ENCODE measurements around the gene DHCR7.

DNA sequence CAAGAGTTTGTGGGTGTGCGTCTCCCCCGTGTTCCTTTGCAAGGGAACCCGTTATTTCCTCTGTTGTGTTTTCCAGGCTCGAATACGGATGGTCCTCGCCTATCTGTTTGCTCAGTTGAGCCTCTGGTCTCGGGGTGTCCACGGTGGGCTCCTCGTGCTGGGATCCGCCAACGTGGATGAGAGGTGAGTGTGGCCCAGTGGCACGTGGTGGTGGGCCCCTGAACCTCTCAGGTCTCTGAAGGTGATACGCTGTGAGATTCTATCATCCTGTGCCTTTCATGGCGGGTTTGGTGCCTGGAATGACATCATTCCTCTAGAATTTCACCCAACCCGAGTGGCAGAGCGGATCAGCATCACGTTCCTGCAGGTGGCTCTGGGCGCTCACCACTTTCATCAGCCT is 37.3 kb upstream of the DHCR7 start:
- TF ChIP-seq, protein P1, sequence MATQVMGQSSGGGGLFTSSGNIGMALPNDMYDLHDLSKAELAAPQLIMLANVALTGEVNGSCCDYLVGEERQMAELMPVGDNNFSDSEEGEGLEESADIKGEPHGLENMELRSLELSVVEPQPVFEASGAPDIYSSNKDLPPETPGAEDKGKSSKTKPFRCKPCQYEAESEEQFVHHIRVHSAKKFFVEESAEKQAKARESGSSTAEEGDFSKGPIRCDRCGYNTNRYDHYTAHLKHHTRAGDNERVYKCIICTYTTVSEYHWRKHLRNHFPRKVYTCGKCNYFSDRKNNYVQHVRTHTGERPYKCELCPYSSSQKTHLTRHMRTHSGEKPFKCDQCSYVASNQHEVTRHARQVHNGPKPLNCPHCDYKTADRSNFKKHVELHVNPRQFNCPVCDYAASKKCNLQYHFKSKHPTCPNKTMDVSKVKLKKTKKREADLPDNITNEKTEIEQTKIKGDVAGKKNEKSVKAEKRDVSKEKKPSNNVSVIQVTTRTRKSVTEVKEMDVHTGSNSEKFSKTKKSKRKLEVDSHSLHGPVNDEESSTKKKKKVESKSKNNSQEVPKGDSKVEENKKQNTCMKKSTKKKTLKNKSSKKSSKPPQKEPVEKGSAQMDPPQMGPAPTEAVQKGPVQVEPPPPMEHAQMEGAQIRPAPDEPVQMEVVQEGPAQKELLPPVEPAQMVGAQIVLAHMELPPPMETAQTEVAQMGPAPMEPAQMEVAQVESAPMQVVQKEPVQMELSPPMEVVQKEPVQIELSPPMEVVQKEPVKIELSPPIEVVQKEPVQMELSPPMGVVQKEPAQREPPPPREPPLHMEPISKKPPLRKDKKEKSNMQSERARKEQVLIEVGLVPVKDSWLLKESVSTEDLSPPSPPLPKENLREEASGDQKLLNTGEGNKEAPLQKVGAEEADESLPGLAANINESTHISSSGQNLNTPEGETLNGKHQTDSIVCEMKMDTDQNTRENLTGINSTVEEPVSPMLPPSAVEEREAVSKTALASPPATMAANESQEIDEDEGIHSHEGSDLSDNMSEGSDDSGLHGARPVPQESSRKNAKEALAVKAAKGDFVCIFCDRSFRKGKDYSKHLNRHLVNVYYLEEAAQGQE (IDR thresholded peaks at IDR 0.05; ENCODE audit: unreplicated experiment) = no peak
- TF ChIP-seq, protein P2, sequence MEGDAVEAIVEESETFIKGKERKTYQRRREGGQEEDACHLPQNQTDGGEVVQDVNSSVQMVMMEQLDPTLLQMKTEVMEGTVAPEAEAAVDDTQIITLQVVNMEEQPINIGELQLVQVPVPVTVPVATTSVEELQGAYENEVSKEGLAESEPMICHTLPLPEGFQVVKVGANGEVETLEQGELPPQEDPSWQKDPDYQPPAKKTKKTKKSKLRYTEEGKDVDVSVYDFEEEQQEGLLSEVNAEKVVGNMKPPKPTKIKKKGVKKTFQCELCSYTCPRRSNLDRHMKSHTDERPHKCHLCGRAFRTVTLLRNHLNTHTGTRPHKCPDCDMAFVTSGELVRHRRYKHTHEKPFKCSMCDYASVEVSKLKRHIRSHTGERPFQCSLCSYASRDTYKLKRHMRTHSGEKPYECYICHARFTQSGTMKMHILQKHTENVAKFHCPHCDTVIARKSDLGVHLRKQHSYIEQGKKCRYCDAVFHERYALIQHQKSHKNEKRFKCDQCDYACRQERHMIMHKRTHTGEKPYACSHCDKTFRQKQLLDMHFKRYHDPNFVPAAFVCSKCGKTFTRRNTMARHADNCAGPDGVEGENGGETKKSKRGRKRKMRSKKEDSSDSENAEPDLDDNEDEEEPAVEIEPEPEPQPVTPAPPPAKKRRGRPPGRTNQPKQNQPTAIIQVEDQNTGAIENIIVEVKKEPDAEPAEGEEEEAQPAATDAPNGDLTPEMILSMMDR (conservative IDR thresholded peaks at IDR 0.05; ENCODE audit: low read depth in 2 of 2) = no peak
- TF ChIP-seq EZH2 (IDR thresholded peaks at IDR 0.05; ENCODE audit: low read depth, unreplicated experiment) = no peak
- TF ChIP-seq CREB1 (CRISPR knock-in tag; IDR thresholded peaks at IDR 0.05; ENCODE audit: low read depth) = no peak
- TF ChIP-seq POLR2AphosphoS5 (IDR thresholded peaks at IDR 0.05; ENCODE audit: low read depth) = no peak
- TF ChIP-seq EZH2phosphoT487 (IDR thresholded peaks at IDR 0.05; ENCODE audit: unreplicated experiment) = no peak
- no peak for TF ChIP-seq NANOG (IDR thresholded peaks at IDR 0.05; ENCODE audit: borderline replicate concordance)
- TF ChIP-seq ZNF114 (CRISPR knock-in tag; IDR thresholded peaks at IDR 0.05) = no peak
- TF ChIP-seq ZNF462 (CRISPR knock-in tag; IDR thresholded peaks at IDR 0.05) = no peak
- TF ChIP-seq JUNB (IDR thresholded peaks at IDR 0.05; ENCODE audit: unreplicated experiment) = no peak
- no peak for TF ChIP-seq ZNF331 (CRISPR knock-in tag; IDR thresholded peaks at IDR 0.05; ENCODE audit: low read depth)

Measured in GM23338 (cell line).